SK-N-SH (cell line): ENCODE results near the gene PFKFB3.

ENCODE experiments used
- CHD2 ChIP-seq: fragments of 150-350 bp; IDR thresholded peaks from 2 replicates; pipeline ENCODE4 v1.6.1; 2018; ENCODE audit warnings: low read length; ENCODE audit not compliant: partially characterized antibody
- EP300 ChIP-seq, 2 experiments: IDR thresholded peaks; 2 replicates each; pipeline versions ENCODE4 v1.4.0 to v1.6.1; 2012; ENCODE audit warnings: borderline replicate concordance in 1 of 2, low read depth in 1 of 2, low read length in 1 of 2
- EZH2phosphoT487 ChIP-seq: fragments of 200-600 bp; sonication (generic); IDR thresholded peaks from 2 replicates; pipeline ENCODE4 v1.6.1; 2017; ENCODE audit warnings: low read depth, mixed run types, mild to moderate bottlenecking, antibody characterized with exemption, moderate library complexity, borderline replicate concordance
- FOXJ3 ChIP-seq: sonication (generic); formaldehyde crosslinking; IDR thresholded peaks from 2 replicates; pipeline ENCODE4 v1.5.1; 2020; ENCODE audit warnings: mild to moderate bottlenecking, missing genetic modification reagents
- GATA2 ChIP-seq: sonication (generic); formaldehyde crosslinking; IDR thresholded peaks from 2 replicates; pipeline ENCODE4 v1.5.0; 2020; ENCODE audit warnings: mild to moderate bottlenecking, missing genetic modification reagents
- MXI1 ChIP-seq: IDR thresholded peaks from 2 replicates; pipeline ENCODE4 v1.6.1; 2012; ENCODE audit warnings: mild to moderate bottlenecking, low read depth, low read length, improper control_type of control experiment
- RAD21 ChIP-seq: IDR thresholded peaks from 2 replicates; pipeline ENCODE4 v1.6.1; 2012; ENCODE audit warnings: mild to moderate bottlenecking, low read length
- SIN3A ChIP-seq: IDR thresholded peaks from 2 replicates; pipeline ENCODE4 v1.6.1; 2012; ENCODE audit warnings: low read depth, mild to moderate bottlenecking, low read length, moderate library complexity, borderline replicate concordance
- TAF1 ChIP-seq: IDR thresholded peaks from 2 replicates; pipeline ENCODE4 v1.6.1; 2012; ENCODE audit warnings: low read depth, mild to moderate bottlenecking, low read length, moderate library complexity, borderline replicate concordance
- YY1 ChIP-seq: IDR thresholded peaks from 2 replicates; pipeline ENCODE4 v1.4.0; 2012; ENCODE audit warnings: low read depth, mild to moderate bottlenecking
- TF ChIP-seq, protein P1 (sequence below): fragments of 200-600 bp; sonication (generic); IDR thresholded peaks from 2 replicates; pipeline ENCODE4 v1.6.1; 2017; ENCODE audit warnings: antibody characterized with exemption, mild to moderate bottlenecking, moderate library complexity
- TF ChIP-seq, protein P2 (sequence below): fragments of 150-350 bp; IDR thresholded peaks from 2 replicates; pipeline ENCODE4 v1.6.1; 2017; ENCODE audit warnings: antibody characterized with exemption, low read length, low read depth, borderline replicate concordance

DNA sequence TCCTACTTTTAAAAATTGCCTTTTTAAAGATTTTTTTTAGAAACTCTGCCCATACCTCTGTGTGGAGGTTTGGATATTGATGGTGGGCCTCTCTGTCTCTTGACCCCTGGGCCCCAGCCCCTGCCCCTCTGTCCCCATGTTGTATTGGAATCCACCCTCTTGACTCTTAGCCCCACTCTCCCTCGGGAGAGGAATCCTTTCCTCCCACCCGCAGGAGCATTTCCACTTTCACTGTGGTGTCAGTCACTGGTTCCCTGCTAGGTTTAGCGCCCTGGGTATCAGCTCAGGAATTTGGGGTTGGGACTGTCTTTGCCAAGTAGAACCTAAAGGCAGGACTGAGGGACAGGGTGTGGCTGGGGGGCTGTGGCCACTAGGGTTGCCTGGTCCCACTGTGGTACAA is 10.1 kb downstream of the PFKFB3 start:
- TF ChIP-seq FOXJ3 (CRISPR knock-in tag) (no peak), GATA2 (CRISPR knock-in tag) (no peak), TAF1 (no peak), MXI1 (no peak), EP300 (IDR thresholded peaks at IDR 0.05; ENCODE audit: borderline replicate concordance in 1 of 2, low read depth in 1 of 2, low read length in 1 of 2) (no peak), EZH2phosphoT487 (no peak), SIN3A (no peak), YY1 (no peak), CHD2 (no peak), RAD21 (no peak)
- TF ChIP-seq, protein P1, sequence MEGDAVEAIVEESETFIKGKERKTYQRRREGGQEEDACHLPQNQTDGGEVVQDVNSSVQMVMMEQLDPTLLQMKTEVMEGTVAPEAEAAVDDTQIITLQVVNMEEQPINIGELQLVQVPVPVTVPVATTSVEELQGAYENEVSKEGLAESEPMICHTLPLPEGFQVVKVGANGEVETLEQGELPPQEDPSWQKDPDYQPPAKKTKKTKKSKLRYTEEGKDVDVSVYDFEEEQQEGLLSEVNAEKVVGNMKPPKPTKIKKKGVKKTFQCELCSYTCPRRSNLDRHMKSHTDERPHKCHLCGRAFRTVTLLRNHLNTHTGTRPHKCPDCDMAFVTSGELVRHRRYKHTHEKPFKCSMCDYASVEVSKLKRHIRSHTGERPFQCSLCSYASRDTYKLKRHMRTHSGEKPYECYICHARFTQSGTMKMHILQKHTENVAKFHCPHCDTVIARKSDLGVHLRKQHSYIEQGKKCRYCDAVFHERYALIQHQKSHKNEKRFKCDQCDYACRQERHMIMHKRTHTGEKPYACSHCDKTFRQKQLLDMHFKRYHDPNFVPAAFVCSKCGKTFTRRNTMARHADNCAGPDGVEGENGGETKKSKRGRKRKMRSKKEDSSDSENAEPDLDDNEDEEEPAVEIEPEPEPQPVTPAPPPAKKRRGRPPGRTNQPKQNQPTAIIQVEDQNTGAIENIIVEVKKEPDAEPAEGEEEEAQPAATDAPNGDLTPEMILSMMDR, result no peak
- TF ChIP-seq, protein P2, sequence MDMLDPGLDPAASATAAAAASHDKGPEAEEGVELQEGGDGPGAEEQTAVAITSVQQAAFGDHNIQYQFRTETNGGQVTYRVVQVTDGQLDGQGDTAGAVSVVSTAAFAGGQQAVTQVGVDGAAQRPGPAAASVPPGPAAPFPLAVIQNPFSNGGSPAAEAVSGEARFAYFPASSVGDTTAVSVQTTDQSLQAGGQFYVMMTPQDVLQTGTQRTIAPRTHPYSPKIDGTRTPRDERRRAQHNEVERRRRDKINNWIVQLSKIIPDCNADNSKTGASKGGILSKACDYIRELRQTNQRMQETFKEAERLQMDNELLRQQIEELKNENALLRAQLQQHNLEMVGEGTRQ, result no peak
